Measurements from ENCODE around the gene CWC15. TPM values are rescaled to one million over a fixed set of nuclear protein-coding genes. Genes with fewer than 3 reads are reported as not detected.
"Not testable (repeated sequence)": the region's sequence is repeated elsewhere in the genome, so short reads cannot be mapped to it uniquely, and the experiment has no call there.

CWC15 gene
- total RNA-seq, 3 donors from 2014 or later: 42.9 to 62.7 (median 47.9) TPM

- Histone ChIP-seq H3K4me1 (peaks cover 0 to 4% of the 10 kb centered on the region in 2 donors), H3K4me3 (no peak overlapping the region), H3K9me3 (no peaks in the 10 kb centered on the region), H3K27ac (no peak overlapping the region), H3K27me3 (no peaks in the 10 kb centered on the region), H3K36me3 (no peaks in the 10 kb centered on the region)
- DNase-seq (ENCODE audit: low spot score in 2 of 2): no peak
- TF ChIP-seq POLR2A (IDR thresholded peaks at IDR 0.05) (no peak), CTCF (IDR thresholded peaks at IDR 0.05) (no peak), POLR2AphosphoS5 (IDR thresholded peaks at IDR 0.05) (no peak)
- intact Hi-C loops (cut with DNase I; ENCODE audit: low total_unique reads): no loop called here
These were observed 50.9 kb downstream of the CWC15 start for GRCh38 chr11:94922321-94923003.

GRCh38 chr11:94920311-94920710 lies 53.0 kb downstream of the CWC15 start:
- TF ChIP-seq POLR2A (IDR thresholded peaks at IDR 0.05): no peak
- no peak for TF ChIP-seq POLR2AphosphoS5 (IDR thresholded peaks at IDR 0.05)
- TF ChIP-seq CTCF (IDR thresholded peaks at IDR 0.05): no peak
- no peaks in the 10 kb centered on the region for H3K27me3 ChIP-seq
- H3K4me1 ChIP-seq: no peaks in the 10 kb centered on the region
- no peak overlapping the region for H3K4me3 ChIP-seq
- no peak overlapping the region for H3K27ac ChIP-seq
- H3K9me3 ChIP-seq: no peaks in the 10 kb centered on the region
- no peak for DNase-seq (ENCODE audit: low spot score in 2 of 2)
- intact Hi-C loops (cut with DNase I; ENCODE audit: low total_unique reads): no loop called here
- H3K36me3 ChIP-seq: no peaks in the 10 kb centered on the region

- intact Hi-C loops (cut with DNase I; ENCODE audit: low total_unique reads): not testable (repeated sequence)
These were observed 59.5 kb downstream of the CWC15 start for GRCh38 chr11:94913718-94914394.

GRCh38 chr11:94912806-94913205 lies 60.5 kb downstream of the CWC15 start:
- no peaks in the 10 kb centered on the region for H3K9me3 ChIP-seq
- H3K4me3 ChIP-seq: no peak overlapping the region
- no peaks in the 10 kb centered on the region for H3K27me3 ChIP-seq
- TF ChIP-seq POLR2AphosphoS5 (IDR thresholded peaks at IDR 0.05) (no peak), POLR2A (IDR thresholded peaks at IDR 0.05) (no peak), CTCF (IDR thresholded peaks at IDR 0.05) (no peak)
- H3K4me1 ChIP-seq: no peaks in the 10 kb centered on the region
- no peak for DNase-seq (ENCODE audit: low spot score in 2 of 2)
- no peak overlapping the region for H3K27ac ChIP-seq
- intact Hi-C loops (cut with DNase I; ENCODE audit: low total_unique reads): no loop called here
- no peaks in the 10 kb centered on the region for H3K36me3 ChIP-seq

More at GRCh38 chr11:94913718-94914394, 59.5 kb downstream of the CWC15 start:
- not testable (repeated sequence) for H3K27ac ChIP-seq; H3K36me3 ChIP-seq; H3K4me1 ChIP-seq; H3K27me3 ChIP-seq; H3K9me3 ChIP-seq; H3K4me3 ChIP-seq; DNase-seq (ENCODE audit: low spot score in 2 of 2)

Other genes with a start within 250 kb of the CWC15 start
- gene AMOTL1, start 205.2 kb downstream of the CWC15 start, total RNA-seq: 10 to 100 TPM; 35.5 to 41.4 (median 39.0) TPM
- gene KDM4D, start 153 bp upstream of the CWC15 start, total RNA-seq: 1 to 10 TPM in 1 of 3 donors, under 1 TPM in 2; 0.33 to 1.2 (median 0.96) TPM
- gene KDM4E, start 51.7 kb upstream of the CWC15 start, total RNA-seq: not detected
- gene KDM4F, start 75.9 kb upstream of the CWC15 start, total RNA-seq: not detected
- gene SRSF8, start 93.4 kb upstream of the CWC15 start, total RNA-seq: 10 to 100 TPM; 35.4 to 52.4 (median 36.1) TPM
- 10 to 100 TPM; 19.7 to 49.8 (median 48.7) TPM for gene ENDOD1, start 116.3 kb upstream of the CWC15 start, total RNA-seq

All from breast epithelium (tissue), 4 donors.